NB4 (cell line): ENCODE results near the gene GPR176.

ENCODE experiments used
- DNase-seq: peaks from one replicate; pipeline ENCODE4 v3.0.0; 2010; ENCODE audit warnings: low read depth
- H3K4me3 ChIP-seq: one replicate; pipeline ENCODE4 v1.5.1; 2011; ENCODE audit warnings: mild to moderate bottlenecking, low read depth, low read length, moderate library complexity
- MYC ChIP-seq: IDR thresholded peaks from 2 replicates; pipeline ENCODE4 v1.6.1; 2011; ENCODE audit warnings: low read depth, low read length
- POLR2A ChIP-seq: IDR thresholded peaks from 2 replicates; pipeline ENCODE4 v1.6.1; 2011; ENCODE audit warnings: mild to moderate bottlenecking; ENCODE audit not compliant: insufficient read length; ENCODE audit errors: extremely low read depth
- TF ChIP-seq, protein P1 (sequence below): IDR thresholded peaks from 2 replicates; pipeline ENCODE4 v1.6.1; 2011; ENCODE audit warnings: low read depth, low read length
- TF ChIP-seq, protein P2 (sequence below): IDR thresholded peaks from one replicate; pipeline ENCODE4 v1.5.1; 2012; ENCODE audit warnings: low read depth, low read length

GPR176 gene

DNA sequence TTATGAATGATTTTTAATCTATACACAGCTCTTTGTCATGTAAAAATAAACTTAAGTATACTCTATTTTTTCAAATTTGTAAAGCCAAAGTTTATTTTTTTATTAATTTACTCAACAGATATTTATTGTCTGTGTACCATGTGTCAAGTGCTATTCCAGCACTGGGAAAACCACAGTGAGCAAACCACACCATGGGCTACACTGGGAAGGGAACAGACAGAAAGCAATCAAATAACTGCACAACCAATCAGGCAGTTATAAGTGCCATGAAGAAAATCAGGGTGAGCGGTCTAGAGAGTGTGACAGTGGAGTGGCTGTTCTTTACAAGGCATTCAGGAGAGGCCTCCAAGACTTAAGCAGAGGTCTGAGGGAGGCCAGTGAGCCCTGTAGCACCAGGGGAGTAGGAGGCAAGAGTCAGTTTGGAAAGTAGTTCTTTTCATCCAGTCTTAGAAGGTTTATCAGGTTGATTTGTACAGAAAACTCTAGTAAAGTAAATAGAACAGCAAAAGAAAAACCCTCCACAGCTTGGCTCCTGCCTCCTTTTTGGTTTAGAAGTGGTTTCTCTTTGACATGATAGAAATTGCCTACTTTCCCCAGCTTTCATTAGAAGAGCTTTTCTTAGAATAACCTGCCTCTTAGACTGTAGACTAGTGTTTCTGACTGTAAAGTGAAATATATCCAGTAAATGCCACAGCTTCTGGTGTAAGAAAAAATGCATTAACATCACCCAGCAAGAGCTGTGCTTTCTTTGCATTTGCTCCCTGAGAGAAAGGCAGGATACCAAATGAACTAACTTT, 27.5 kb upstream of the GPR176 start:
- no peak for TF ChIP-seq MYC
- TF ChIP-seq, protein P1, sequence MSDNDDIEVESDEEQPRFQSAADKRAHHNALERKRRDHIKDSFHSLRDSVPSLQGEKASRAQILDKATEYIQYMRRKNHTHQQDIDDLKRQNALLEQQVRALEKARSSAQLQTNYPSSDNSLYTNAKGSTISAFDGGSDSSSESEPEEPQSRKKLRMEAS: no peak
- TF ChIP-seq, protein P2, sequence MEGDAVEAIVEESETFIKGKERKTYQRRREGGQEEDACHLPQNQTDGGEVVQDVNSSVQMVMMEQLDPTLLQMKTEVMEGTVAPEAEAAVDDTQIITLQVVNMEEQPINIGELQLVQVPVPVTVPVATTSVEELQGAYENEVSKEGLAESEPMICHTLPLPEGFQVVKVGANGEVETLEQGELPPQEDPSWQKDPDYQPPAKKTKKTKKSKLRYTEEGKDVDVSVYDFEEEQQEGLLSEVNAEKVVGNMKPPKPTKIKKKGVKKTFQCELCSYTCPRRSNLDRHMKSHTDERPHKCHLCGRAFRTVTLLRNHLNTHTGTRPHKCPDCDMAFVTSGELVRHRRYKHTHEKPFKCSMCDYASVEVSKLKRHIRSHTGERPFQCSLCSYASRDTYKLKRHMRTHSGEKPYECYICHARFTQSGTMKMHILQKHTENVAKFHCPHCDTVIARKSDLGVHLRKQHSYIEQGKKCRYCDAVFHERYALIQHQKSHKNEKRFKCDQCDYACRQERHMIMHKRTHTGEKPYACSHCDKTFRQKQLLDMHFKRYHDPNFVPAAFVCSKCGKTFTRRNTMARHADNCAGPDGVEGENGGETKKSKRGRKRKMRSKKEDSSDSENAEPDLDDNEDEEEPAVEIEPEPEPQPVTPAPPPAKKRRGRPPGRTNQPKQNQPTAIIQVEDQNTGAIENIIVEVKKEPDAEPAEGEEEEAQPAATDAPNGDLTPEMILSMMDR: no peak
- TF ChIP-seq POLR2A: no peak
- no peak for DNase-seq

DNA sequence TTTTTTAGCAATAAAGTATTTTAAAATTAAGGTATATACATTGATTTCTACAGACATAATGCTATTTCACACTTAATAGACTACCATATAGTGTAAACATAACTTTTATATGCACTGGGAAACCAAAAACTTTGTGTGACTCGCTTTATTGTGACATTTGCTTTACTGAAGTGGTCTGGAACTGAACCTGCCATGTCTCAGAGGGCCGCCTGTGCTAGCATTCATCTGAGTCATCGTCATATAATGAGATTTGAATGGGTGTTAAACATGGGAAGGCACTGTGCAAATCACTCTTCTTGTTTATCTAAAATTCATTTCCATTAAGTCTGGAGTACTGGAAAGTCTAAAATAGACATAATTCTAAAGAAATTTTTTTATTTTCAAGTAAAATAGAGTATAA, 26.8 kb upstream of the GPR176 start:
- no peak for DNase-seq
- H3K4me3 ChIP-seq: no peak overlapping the region
- TF ChIP-seq, protein P1: no peak
- TF ChIP-seq, protein P2: no peak
- no peak for TF ChIP-seq POLR2A
- TF ChIP-seq MYC: no peak

More for the DNA sequence above, 27.5 kb upstream of the GPR176 start:
- no peak overlapping the region for H3K4me3 ChIP-seq

DNA sequence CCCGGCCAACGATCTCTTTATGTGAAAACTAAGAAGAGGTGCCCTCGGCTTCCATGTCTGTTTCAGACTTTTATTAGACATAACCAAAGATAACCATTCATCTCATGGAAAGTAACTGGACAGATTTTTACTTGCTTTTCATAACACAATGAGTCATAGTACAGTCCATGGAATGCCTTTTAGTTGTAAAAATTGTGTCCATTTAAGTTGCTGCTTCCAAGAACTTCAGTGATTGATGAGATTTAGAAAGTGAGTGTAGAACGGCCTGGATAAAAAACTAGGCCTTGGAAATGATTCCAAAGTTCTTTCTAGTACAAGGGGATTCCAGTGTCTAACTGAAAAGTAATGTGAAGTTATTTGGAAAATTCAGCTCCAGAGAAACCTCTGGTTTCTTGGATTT, 24.7 kb upstream of the GPR176 start:
- DNase-seq: no peak

DNA sequence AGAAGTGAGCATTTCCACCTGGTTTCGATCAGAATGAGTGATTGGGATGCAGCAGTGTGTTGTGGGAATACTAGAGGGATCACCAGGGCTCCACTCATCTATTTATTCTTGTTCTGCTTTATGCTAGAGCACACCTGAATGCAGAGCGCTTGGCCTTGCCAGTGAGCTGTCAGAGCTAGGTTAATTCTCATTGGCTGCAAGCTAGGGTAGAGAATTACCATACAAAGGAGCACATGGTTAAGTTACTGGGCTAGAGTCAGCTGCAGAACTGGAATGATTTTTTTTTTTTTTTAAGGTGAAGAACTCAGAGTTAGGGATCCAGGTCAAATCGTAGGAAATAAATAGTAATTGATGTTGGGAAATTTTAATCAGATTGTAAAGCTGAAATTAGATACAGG, 22.7 kb upstream of the GPR176 start:
- no peak overlapping the region for H3K4me3 ChIP-seq
- TF ChIP-seq MYC: no peak
- no peak for DNase-seq

More for the DNA sequence above, 24.7 kb upstream of the GPR176 start:
- H3K4me3 ChIP-seq: no peak overlapping the region
- TF ChIP-seq, protein P1: no peak
- TF ChIP-seq POLR2A: no peak
- TF ChIP-seq, protein P2: no peak
- no peak for TF ChIP-seq MYC

GRCh38 chr15:39942101-39942752, 22.2 kb upstream of the GPR176 start:
- H3K4me3 ChIP-seq: no peak overlapping the region
- DNase-seq: no peak
- TF ChIP-seq, protein P2: no peak
- TF ChIP-seq POLR2A (no peak), MYC (no peak)
- TF ChIP-seq, protein P1: no peak
